ENCODE measurements around the gene GRIK3. TPM values are rescaled to one million over a fixed set of nuclear protein-coding genes. Genes with fewer than 3 reads are reported as not detected.

The GRIK3 gene
- polyA plus RNA-seq, 1 donor (not counting 4 experiments of a cell fraction or from before 2014, with no cell fraction given): not detected

DNA sequence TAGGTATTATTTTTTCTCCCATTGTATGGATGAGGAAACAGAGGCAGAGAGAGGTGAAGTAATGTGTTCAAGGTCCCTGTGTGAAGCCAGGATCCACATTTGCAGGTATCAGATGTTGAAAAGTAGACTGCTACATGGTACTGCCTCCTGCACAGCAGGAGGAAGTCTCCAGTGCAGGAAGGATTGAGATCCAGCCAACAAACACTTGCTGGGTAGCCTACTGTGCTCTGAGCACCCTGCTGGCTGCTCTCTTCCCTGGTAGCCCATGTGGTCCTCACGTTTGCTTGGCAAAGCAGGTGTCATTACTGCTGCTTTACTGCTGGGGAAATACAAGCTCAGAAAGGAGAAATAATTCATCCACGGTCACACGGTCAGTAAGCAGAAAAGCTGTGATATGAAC is 21.3 kb upstream of the GRIK3 start:
- Histone ChIP-seq H3K27me3 (ENCODE audit: control insufficient read depth, extremely low read depth, insufficient read depth, low read length) (no peaks in the 10 kb centered on the region), H3K4me3 (ENCODE audit: control insufficient read depth in 2 of 3, extremely low read depth in 1 of 3, insufficient read depth in 2 of 3, low read depth in 1 of 3, low read length in 3 of 3) (no peak overlapping the region), H3K36me3 (ENCODE audit: control insufficient read depth in 2 of 2, extremely low read depth in 1 of 2, insufficient read depth in 2 of 2, low read length in 2 of 2) (no peaks in the 10 kb centered on the region), H3K9me1 (ENCODE audit: control insufficient read depth, extremely low read depth, insufficient read depth, low read length) (no peaks in the 10 kb centered on the region), H3K4me1 (ENCODE audit: control insufficient read depth, extremely low read depth, insufficient read depth, low read length) (no peaks in the 10 kb centered on the region), H3K9me3 (ENCODE audit: control insufficient read depth, low read depth, low read length) (no peaks in the 10 kb centered on the region), H3K4me2 (ENCODE audit: control insufficient read depth, extremely low read depth, insufficient read depth, low read depth, low read length) (no peak overlapping the region), H4K20me1 (ENCODE audit: control insufficient read depth, extremely low read depth, insufficient read depth, low read length) (no peaks in the 10 kb centered on the region), H3K9ac (ENCODE audit: control insufficient read depth, extremely low read depth, insufficient read depth, low read length) (no peak overlapping the region), H3K27ac (ENCODE audit: control insufficient read depth, insufficient read depth, low read length) (no peak overlapping the region), H3K79me2 (ENCODE audit: control insufficient read depth, insufficient read depth, low read length) (no peaks in the 10 kb centered on the region), H2AFZ (ENCODE audit: control insufficient read depth, low read length) (no peak overlapping the region)
- DNase-seq (ENCODE audit: low read depth, low spot score) (no peak), FAIRE-seq (no peak)
- dilution Hi-C loops (cut with MboI; ENCODE audit: extremely low pct_ligation_motif_present, low sequenced_read_pairs): no loop called here
- no peak for TF ChIP-seq EZH2 (IDR thresholded peaks at IDR 0.05; ENCODE audit: low read length)
- no peak for TF ChIP-seq CTCF (optimal IDR thresholded peaks at IDR 0.05 in 1 of 3, IDR thresholded peaks at IDR 0.05 in 1 of 3, conservative IDR thresholded peaks at IDR 0.05 in 1 of 3; ENCODE audit: extremely low read depth in 1 of 3, insufficient read depth in 2 of 3, low read length in 3 of 3)

DNA sequence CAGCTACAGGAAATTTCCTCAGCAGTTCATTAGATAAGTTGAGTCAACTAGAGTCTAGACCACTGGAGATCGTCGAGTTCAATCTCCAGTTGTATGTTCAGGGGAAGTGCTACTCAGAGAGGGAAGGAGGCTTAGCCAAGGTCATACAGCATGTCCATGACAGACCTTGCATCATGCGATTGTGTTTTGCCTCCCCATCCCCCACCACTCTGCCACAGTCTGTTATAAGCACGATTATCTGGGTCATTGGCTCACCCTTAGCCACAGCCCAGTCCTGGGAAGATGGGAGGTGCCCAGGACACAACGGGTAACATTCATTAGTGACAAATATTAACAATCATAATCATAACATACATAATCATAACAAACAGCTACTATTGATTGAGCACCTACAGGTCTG is 18.9 kb upstream of the GRIK3 start:
- Histone ChIP-seq H3K79me2 (ENCODE audit: control insufficient read depth, insufficient read depth, low read length) (no peaks in the 10 kb centered on the region), H3K4me2 (ENCODE audit: control insufficient read depth, extremely low read depth, insufficient read depth, low read depth, low read length) (no peak overlapping the region)
- no peak for FAIRE-seq

More for the DNA sequence above, 18.9 kb upstream of the GRIK3 start:
- Histone ChIP-seq H3K4me1 (ENCODE audit: control insufficient read depth, extremely low read depth, insufficient read depth, low read length) (no peaks in the 10 kb centered on the region), H4K20me1 (ENCODE audit: control insufficient read depth, extremely low read depth, insufficient read depth, low read length) (no peaks in the 10 kb centered on the region), H3K9me1 (ENCODE audit: control insufficient read depth, extremely low read depth, insufficient read depth, low read length) (no peaks in the 10 kb centered on the region), H3K27me3 (ENCODE audit: control insufficient read depth, extremely low read depth, insufficient read depth, low read length) (no peaks in the 10 kb centered on the region), H2AFZ (ENCODE audit: control insufficient read depth, low read length) (no peak overlapping the region), H3K36me3 (ENCODE audit: control insufficient read depth in 2 of 2, extremely low read depth in 1 of 2, insufficient read depth in 2 of 2, low read length in 2 of 2) (no peaks in the 10 kb centered on the region), H3K9me3 (ENCODE audit: control insufficient read depth, low read depth, low read length) (no peaks in the 10 kb centered on the region), H3K4me3 (ENCODE audit: control insufficient read depth in 2 of 3, extremely low read depth in 1 of 3, insufficient read depth in 2 of 3, low read depth in 1 of 3, low read length in 3 of 3) (no peak overlapping the region), H3K9ac (ENCODE audit: control insufficient read depth, extremely low read depth, insufficient read depth, low read length) (no peak overlapping the region), H3K27ac (ENCODE audit: control insufficient read depth, insufficient read depth, low read length) (no peak overlapping the region)
- dilution Hi-C loops (cut with MboI; ENCODE audit: extremely low pct_ligation_motif_present, low sequenced_read_pairs): no loop called here
- TF ChIP-seq EZH2 (IDR thresholded peaks at IDR 0.05; ENCODE audit: low read length) (no peak), CTCF (optimal IDR thresholded peaks at IDR 0.05 in 1 of 3, IDR thresholded peaks at IDR 0.05 in 1 of 3, conservative IDR thresholded peaks at IDR 0.05 in 1 of 3; ENCODE audit: extremely low read depth in 1 of 3, insufficient read depth in 2 of 3, low read length in 3 of 3) (no peak)
- no peak for DNase-seq (ENCODE audit: low read depth, low spot score)
